ENCODE results near the gene SMPD1.
"Not testable (repeated sequence)": the region's sequence is repeated elsewhere in the genome, so short reads cannot be mapped to it uniquely, and the experiment has no call there.

Gene SMPD1

GRCh38 chr11:6391537-6392134 lies 1.4 kb downstream of the SMPD1 start:
- no peak overlapping the region for H3K4me3 ChIP-seq (ENCODE audit: low read length)
- TF ChIP-seq, protein P1, sequence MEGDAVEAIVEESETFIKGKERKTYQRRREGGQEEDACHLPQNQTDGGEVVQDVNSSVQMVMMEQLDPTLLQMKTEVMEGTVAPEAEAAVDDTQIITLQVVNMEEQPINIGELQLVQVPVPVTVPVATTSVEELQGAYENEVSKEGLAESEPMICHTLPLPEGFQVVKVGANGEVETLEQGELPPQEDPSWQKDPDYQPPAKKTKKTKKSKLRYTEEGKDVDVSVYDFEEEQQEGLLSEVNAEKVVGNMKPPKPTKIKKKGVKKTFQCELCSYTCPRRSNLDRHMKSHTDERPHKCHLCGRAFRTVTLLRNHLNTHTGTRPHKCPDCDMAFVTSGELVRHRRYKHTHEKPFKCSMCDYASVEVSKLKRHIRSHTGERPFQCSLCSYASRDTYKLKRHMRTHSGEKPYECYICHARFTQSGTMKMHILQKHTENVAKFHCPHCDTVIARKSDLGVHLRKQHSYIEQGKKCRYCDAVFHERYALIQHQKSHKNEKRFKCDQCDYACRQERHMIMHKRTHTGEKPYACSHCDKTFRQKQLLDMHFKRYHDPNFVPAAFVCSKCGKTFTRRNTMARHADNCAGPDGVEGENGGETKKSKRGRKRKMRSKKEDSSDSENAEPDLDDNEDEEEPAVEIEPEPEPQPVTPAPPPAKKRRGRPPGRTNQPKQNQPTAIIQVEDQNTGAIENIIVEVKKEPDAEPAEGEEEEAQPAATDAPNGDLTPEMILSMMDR (IDR thresholded peaks at IDR 0.05; ENCODE audit: low read depth, low read length): no peak
- TF ChIP-seq EZH2phosphoT487 (IDR thresholded peaks at IDR 0.05; ENCODE audit: low read depth): no peak

GRCh38 chr11:6392251-6392650 lies 2.0 kb downstream of the SMPD1 start:
- H3K9ac ChIP-seq (ENCODE audit: low read length); H3K9me3 ChIP-seq (ENCODE audit: insufficient read depth, low read length); H3K27ac ChIP-seq (ENCODE audit: low read length); H3K4me3 ChIP-seq (ENCODE audit: low read length); H2AFZ ChIP-seq (ENCODE audit: low read depth, low read length); H3K79me2 ChIP-seq (ENCODE audit: low read length); H3K36me3 ChIP-seq (replicated peaks; ENCODE audit: low read depth, low read length); H4K20me1 ChIP-seq (ENCODE audit: insufficient read depth, low read length); H3K4me2 ChIP-seq (ENCODE audit: low read length); H3K27me3 ChIP-seq (ENCODE audit: low read depth, low read length): not testable (repeated sequence)
- peaks cover 12% of the 10 kb centered on the region for H3K4me1 ChIP-seq (ENCODE audit: low read length)

More at GRCh38 chr11:6391537-6392134, 1.4 kb downstream of the SMPD1 start:
- H3K4me1 ChIP-seq (ENCODE audit: low read length): peaks cover 12% of the 10 kb centered on the region
- H3K9me3 ChIP-seq (ENCODE audit: insufficient read depth, low read length): no peaks in the 10 kb centered on the region
- H3K9ac ChIP-seq (ENCODE audit: low read length): no peak overlapping the region
- H3K4me2 ChIP-seq (ENCODE audit: low read length): peak overlapping the region; percentile 94; the same call in 1 of the 2 replicates
- no peaks in the 10 kb centered on the region for H4K20me1 ChIP-seq (ENCODE audit: insufficient read depth, low read length)
- no peak overlapping the region for H3K27ac ChIP-seq (ENCODE audit: low read length)
- no peaks in the 10 kb centered on the region for H3K27me3 ChIP-seq (ENCODE audit: low read depth, low read length)
- H3K79me2 ChIP-seq (ENCODE audit: low read length): no peaks in the 10 kb centered on the region
- no peak overlapping the region for H2AFZ ChIP-seq (ENCODE audit: low read depth, low read length)
- no peaks in the 10 kb centered on the region for H3K36me3 ChIP-seq (replicated peaks; ENCODE audit: low read depth, low read length)

GRCh38 chr11:6393989-6394670 lies 3.9 kb downstream of the SMPD1 start:
- no peak overlapping the region for H2AFZ ChIP-seq (ENCODE audit: low read depth, low read length)
- H3K9ac ChIP-seq (ENCODE audit: low read length): no peak overlapping the region
- no peak overlapping the region for H3K4me2 ChIP-seq (ENCODE audit: low read length)
- no peaks in the 10 kb centered on the region for H4K20me1 ChIP-seq (ENCODE audit: insufficient read depth, low read length)
- no peaks in the 10 kb centered on the region for H3K36me3 ChIP-seq (replicated peaks; ENCODE audit: low read depth, low read length)
- H3K27ac ChIP-seq (ENCODE audit: low read length): no peak overlapping the region
- H3K4me1 ChIP-seq (ENCODE audit: low read length): peaks cover 10% of the 10 kb centered on the region
- no peak overlapping the region for H3K4me3 ChIP-seq (ENCODE audit: low read length)
- TF ChIP-seq, protein P1 (IDR thresholded peaks at IDR 0.05; ENCODE audit: low read depth, low read length): no peak
- no peak for TF ChIP-seq EZH2phosphoT487 (IDR thresholded peaks at IDR 0.05; ENCODE audit: low read depth)
- no peaks in the 10 kb centered on the region for H3K79me2 ChIP-seq (ENCODE audit: low read length)
- no peaks in the 10 kb centered on the region for H3K27me3 ChIP-seq (ENCODE audit: low read depth, low read length)
- H3K9me3 ChIP-seq (ENCODE audit: insufficient read depth, low read length): no peaks in the 10 kb centered on the region

- H3K4me3 ChIP-seq (ENCODE audit: low read length): no peak overlapping the region
Observed at GRCh38 chr11:6395470-6396060, 5.3 kb downstream of the SMPD1 start.

More at GRCh38 chr11:6395470-6396060, 5.3 kb downstream of the SMPD1 start:
- H3K4me1 ChIP-seq (ENCODE audit: low read length): peaks cover 4% of the 10 kb centered on the region
- H3K9me3 ChIP-seq (ENCODE audit: insufficient read depth, low read length): no peaks in the 10 kb centered on the region
- no peak overlapping the region for H3K4me2 ChIP-seq (ENCODE audit: low read length)
- H3K27ac ChIP-seq (ENCODE audit: low read length): no peak overlapping the region
- no peaks in the 10 kb centered on the region for H3K27me3 ChIP-seq (ENCODE audit: low read depth, low read length)
- no peaks in the 10 kb centered on the region for H4K20me1 ChIP-seq (ENCODE audit: insufficient read depth, low read length)
- H2AFZ ChIP-seq (ENCODE audit: low read depth, low read length): no peak overlapping the region
- H3K36me3 ChIP-seq (replicated peaks; ENCODE audit: low read depth, low read length): no peaks in the 10 kb centered on the region
- no peaks in the 10 kb centered on the region for H3K79me2 ChIP-seq (ENCODE audit: low read length)
- TF ChIP-seq, protein P1 (IDR thresholded peaks at IDR 0.05; ENCODE audit: low read depth, low read length): no peak
- TF ChIP-seq EZH2phosphoT487 (IDR thresholded peaks at IDR 0.05; ENCODE audit: low read depth): no peak
- H3K9ac ChIP-seq (ENCODE audit: low read length): no peak overlapping the region

Data from OCI-LY3 (cell line).